Jurkat, Clone E6-1 (cell line): ENCODE data around the gene UNC45A.
"Not testable (repeated sequence)": the region's sequence is repeated elsewhere in the genome, so short reads cannot be mapped to it uniquely, and the experiment has no call there.

Experiments used
- DNase-seq: peaks from one replicate; pipeline ENCODE4 v3.0.0-alpha.2; 2011; ENCODE audit warnings: low read depth, low spot score
- H3K4me3 ChIP-seq: 2 replicates; pipeline ENCODE4 v1.5.1; 2011; ENCODE audit warnings: mild to moderate bottlenecking, low read length, control low read depth, moderate library complexity

UNC45A gene

DNA sequence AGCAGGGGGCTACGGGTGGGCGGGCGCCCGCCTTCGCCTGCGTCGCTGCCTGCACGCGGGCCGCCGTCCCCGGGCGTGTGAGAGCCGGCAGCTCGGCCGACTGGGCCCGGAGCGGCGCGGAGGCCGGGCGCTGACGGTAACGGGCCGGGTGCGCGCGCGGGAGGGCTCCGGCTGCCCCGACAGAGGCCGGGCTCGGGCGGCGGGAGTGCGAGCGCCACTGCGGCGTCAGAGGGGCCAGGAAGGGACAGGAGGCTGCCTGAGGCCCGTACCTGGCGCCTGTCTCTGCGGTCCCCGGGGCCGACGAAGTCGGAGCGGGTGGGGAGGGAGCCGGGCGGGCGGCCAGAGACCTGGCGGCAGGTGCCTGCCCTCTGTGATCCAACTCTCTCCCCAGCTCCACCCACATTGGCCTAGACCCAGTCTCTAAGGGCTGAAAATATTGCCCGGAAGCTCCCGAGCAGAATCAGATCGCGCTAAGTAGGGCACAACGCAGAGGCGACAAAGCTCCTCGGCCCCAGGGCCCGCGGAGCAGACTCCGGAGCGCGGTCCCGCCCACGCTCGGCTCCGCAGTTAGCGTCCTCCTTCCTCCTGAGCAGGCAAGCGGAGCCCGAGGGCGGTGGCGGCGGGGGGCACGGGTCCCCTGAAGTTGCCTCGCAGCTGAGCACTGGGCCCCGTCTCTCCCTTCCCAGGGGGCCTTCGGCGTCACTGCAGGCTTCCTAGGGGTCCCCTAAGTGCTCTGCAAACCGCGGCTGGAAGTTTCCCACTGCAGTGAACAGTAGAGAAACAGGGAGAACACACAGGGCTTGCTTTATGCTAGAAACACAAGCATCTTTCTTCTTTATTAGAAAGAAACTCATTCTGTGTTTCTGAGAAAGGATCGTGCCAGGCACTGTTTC, 32.0 kb upstream of the UNC45A start, which contains the start of gene MAN2A2:
MAN2A2 (plus strand) TSS at position 463 of the 893 bp plus-strand sequence. CDS start 906 bp downstream, outside the sequence.
- DNase-seq: peak; percentile 45

GRCh38 chr15:90903733-90904536, 31.1 kb upstream of the UNC45A start:
- H3K4me3 ChIP-seq: peak overlapping the region; percentile 76
- no peak for DNase-seq

More for the DNA sequence above, 32.0 kb upstream of the UNC45A start, which contains the start of gene MAN2A2:
- H3K4me3 ChIP-seq: peak within 1 kb of the TSS; percentile 76

- DNase-seq: no peak
- H3K4me3 ChIP-seq: no peak overlapping the region
Observed at GRCh38 chr15:90904746-90905145, 30.3 kb upstream of the UNC45A start.

DNA sequence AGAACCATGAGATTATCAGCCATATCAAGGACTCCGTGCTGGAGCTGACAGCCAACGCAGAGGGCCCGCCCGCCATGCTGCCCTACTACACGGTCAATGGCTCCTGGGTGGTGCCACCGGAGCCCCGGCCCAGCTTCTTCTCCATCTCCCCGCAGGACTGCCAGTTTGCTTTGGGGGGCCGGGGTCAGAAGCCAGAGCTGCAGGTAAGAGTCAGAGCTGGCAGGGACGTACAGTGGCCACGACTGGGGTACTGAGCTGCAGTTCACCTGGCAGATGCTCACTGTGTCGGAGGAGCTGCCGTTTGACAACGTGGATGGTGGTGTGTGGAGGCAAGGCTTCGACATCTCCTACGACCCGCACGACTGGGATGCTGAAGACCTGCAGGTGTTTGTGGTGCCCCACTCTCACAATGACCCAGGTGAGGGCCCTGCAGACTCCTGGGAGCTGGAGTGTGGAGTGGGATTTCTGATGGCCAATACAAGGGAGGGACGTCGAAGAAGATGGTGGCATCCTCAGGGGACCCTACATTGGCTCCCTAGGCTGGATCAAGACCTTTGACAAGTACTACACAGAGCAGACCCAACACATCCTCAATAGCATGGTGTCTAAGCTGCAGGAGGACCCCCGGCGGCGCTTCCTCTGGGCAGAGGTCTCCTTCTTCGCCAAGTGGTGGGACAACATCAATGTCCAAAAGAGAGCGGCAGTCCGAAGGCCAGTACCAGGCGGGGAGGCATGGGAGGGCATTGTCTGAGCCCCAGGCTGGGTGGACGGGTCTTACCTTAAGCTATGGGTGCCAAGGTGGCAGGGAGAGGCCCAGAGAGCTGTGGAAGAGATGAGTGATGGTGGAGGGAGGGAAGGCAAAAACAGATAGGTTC, 29.5 kb upstream of the UNC45A start:
- no peak overlapping the region for H3K4me3 ChIP-seq
- DNase-seq: no peak

DNA sequence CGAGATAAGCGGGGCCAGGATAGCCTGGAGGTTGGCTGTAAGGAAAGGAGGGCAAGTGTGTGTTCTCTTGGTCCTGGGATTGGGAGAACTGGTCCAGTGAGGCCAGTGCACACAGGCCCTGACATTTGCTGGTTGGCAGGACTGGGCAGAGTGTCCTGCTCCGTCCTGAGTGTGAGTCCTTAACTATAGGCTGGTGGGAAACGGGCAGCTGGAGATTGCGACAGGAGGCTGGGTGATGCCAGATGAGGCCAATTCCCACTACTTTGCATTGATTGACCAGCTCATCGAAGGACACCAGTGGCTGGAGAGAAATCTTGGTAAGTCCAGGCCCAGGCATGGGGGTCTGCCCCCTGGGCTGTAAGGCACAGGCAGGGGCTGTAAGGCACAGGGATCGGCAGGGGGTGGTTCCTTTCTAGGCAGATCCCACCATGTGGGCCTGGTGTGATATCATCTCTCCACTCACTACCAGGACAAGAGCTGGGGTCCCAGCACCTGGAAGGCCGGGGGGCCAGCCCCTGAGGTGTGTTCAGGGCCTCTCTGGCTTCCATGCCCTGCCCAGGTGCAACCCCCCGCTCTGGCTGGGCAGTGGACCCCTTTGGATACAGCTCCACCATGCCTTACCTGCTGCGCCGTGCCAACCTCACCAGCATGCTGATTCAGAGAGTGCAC, 28.8 kb upstream of the UNC45A start:
- DNase-seq: no peak
- no peak overlapping the region for H3K4me3 ChIP-seq

- H3K4me3 ChIP-seq: no peak overlapping the region
- DNase-seq: no peak
Observed at GRCh38 chr15:90907051-90907660, 27.9 kb upstream of the UNC45A start.

DNA sequence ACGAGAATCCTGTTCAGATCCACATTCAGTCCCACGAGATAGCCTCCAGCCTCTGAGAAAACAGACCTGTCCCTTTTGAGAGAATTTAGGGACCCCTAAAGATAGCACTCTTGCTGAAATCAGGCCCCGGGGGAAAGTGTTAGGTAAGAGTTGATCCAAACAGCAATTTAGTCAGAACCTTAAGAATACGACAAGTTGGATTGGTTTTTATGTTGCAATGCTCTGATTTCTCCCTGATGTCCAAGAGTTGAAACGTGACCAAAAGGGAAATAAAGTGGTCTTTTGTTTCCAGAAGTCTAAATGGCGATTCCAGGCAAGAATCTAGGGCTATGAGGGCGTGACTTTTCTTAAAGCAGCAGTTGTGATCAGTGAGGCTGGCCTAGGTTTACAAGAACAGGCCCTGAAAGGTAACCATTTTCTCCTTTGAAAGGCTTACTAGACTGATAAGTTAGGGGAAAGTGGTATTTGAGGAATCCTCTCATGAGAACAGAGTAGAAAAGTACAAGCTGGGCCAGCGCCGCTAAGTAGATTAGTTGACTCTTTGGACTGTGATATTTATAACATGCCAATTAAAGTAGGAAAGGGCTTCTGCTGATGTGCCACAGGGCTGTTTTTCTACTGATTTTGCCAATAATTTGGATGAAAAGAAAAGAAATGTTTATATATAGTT, 27.1 kb upstream of the UNC45A start:
- no peak for DNase-seq
- no peak overlapping the region for H3K4me3 ChIP-seq

DNA sequence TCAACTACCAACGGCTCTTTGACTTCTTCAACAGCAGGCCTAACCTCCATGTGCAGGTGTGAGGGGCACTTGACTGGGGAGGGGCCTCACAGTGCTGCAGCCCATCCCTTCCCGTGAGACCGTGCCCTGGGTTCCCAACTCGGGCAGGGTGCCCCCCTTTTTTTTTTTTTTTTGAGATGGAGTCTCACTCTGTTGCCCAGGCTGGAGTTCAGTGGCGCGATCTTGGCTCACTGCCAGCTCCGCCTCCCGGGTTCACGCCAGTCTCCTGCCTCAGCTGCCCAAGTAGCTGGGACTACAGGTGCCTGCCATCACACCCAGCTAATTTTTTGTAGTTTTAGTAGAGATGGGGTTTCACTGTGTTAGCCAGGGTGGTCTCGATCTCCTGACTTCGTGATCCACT, 25.6 kb upstream of the UNC45A start:
- not testable (repeated sequence) for DNase-seq, H3K4me3 ChIP-seq

DNA sequence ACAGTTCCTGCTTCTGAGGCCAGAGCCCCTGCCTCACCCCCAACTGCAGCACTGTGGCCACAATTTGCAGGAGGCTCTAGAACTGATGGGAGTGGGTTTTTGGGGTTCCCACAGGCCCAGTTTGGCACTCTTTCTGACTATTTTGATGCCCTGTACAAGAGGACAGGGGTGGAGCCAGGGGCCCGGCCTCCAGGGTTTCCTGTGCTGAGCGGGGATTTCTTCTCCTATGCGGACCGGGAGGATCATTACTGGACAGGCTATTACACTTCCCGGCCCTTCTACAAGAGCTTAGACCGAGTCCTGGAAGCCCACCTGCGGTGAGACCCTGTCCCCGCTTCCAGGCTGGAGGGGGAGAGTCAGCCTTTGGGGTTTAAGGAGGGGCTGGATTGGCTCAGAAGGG, 25.1 kb upstream of the UNC45A start:
- no peak overlapping the region for H3K4me3 ChIP-seq
- DNase-seq: no peak

DNA sequence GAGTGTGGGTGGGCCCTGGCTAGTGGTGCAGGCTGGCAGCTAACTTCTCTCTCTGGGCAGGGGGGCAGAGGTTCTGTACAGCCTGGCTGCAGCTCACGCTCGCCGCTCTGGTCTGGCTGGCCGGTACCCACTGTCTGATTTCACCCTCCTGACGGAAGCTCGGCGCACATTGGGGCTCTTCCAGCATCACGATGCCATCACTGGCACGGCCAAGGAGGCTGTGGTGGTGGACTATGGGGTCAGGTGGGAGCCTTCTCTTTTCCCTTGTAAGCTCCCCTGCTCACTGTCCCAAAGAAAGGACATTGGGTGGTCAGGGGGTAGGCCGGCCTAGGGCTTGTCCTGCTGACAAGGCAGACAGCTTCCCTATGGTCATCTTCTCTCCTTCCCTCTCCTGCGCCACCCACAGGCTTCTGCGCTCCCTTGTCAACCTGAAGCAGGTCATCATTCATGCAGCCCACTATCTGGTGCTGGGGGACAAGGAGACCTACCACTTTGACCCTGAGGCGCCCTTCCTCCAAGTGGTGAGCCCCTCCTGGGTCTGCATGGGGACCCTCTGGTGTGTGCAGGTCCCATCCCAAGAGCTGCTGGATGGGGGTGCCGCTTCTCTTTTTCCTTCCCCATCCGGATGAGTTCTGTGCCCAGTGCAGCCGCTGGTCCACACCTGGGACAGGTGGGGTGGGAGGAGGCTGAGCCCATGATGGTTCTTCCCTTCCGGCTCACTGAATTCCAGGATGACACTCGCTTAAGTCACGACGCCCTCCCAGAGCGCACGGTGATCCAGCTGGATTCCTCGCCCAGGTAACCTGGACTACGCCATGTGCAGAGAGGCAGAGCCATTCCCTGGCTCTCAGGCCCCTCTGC, 24.4 kb upstream of the UNC45A start:
- no peak overlapping the region for H3K4me3 ChIP-seq
- no peak for DNase-seq

GRCh38 chr15:90911302-90911623, 23.8 kb upstream of the UNC45A start:
- no peak for DNase-seq

DNA sequence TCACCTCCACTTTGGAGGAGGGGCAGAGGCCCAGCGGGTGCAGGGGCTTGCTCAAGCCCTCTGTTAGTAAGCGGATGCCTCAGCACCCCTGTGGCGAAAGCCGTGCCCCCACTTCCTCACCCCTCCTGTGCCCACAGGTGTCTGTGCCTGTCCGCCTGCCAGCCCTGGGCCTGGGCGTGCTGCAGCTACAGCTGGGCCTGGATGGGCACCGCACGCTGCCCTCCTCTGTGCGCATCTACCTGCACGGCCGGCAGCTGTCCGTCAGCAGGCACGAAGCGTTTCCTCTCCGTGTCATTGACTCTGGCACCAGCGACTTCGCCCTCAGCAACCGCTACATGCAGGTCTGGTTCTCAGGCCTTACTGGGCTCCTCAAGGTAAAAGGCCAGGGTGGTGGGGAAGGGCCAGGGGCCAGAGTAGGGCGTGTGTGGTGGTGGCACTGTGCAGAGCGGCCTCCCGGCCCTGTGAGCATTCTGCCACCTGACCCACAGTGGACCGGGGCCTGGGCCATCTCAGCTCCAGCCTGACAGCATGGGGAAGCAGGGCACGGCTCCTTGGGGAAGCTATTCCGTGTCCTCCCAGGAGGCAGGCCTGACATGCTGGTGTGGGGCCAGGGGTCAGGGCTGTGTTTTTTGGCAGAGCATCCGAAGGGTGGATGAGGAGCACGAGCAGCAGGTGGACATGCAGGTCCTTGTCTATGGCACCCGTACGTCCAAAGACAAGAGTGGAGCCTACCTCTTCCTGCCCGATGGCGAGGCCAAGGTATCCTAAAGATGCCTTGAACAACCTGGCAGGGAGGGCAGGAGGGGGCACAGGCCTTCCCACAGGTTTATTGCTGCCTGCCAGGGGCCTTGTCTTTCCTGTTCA, 22.9 kb upstream of the UNC45A start:
- no peak for DNase-seq
- no peak overlapping the region for H3K4me3 ChIP-seq

More at GRCh38 chr15:90911302-90911623, 23.8 kb upstream of the UNC45A start:
- no peak overlapping the region for H3K4me3 ChIP-seq

DNA sequence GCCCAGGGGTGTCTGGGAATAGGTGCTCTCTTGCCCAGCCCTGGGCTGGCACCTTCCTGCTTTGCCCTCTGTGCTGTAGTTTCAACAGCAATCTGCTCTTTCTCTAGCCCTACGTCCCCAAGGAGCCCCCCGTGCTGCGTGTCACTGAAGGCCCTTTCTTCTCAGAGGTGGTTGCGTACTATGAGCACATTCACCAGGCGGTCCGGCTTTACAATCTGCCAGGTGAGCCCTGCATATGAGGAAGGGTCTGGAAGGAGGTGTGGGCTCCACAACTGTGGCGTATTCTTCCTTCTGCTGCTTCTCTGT, 22.4 kb upstream of the UNC45A start:
- no peak for DNase-seq
- no peak overlapping the region for H3K4me3 ChIP-seq

DNA sequence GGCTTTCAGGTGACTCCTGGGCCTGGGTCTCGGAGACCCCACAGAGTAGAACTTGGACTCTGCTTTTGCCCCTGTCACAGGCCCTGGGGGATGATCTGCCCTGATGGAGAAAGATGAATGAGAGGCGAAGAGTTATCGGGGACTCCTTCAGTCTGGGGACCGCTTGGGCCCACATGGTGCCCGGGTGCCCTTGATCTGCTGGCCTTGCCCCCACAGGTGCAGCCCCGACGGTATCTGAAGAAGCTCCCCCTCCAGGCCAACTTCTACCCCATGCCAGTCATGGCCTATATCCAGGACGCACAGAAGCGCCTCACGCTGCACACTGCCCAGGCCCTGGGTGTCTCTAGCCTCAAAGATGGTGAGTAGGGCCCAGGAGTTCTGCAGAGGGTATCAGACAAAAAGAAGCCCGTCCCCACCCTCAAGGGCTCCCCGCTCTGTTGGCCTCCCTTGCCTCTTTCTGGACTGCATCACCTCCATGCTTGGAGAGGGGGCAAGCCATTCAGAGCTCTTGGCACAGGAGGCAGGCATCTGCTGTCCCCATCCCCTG, 21.6 kb upstream of the UNC45A start:
- no peak overlapping the region for H3K4me3 ChIP-seq
- DNase-seq: no peak

- H3K4me3 ChIP-seq: no peak overlapping the region
- no peak for DNase-seq
Observed at GRCh38 chr15:90914305-90915080, 20.6 kb upstream of the UNC45A start.
